Lower leg skin (tissue), 3 donors: ENCODE results near the gene MYH15.

Experiments used
- CTCF ChIP-seq, 3 donors: fragments of 450-650 bp; IDR thresholded peaks; one replicate each; pipeline ENCODE4 v1.5.1; 2016; ENCODE audit warnings: antibody characterized with exemption in 3 of 3, mild to moderate bottlenecking in 3 of 3, moderate library complexity in 2 of 3
- POLR2A ChIP-seq, 2 donors: fragments of 450-650 bp; IDR thresholded peaks; one replicate each; pipeline ENCODE4 v1.6.1; 2016 to 2017; ENCODE audit warnings: antibody characterized with exemption in 2 of 2, mild to moderate bottlenecking in 1 of 2, moderate library complexity in 1 of 2

GRCh38 chr3:108420926-108421325 is 89.5 kb downstream of the MYH15 start:
- TF ChIP-seq CTCF (IDR thresholded peaks at IDR 0.05): no peak
- TF ChIP-seq POLR2A (IDR thresholded peaks at IDR 0.05): no peak
